K562 (cell line): ENCODE data around the gene LRRC19. TPM values are rescaled to one million over a fixed set of nuclear protein-coding genes. Genes with fewer than 3 reads are reported as not detected.

ENCODE experiments used
- ATAC-seq: fragments of 200-7000 bp; cut with Tn5 transposase; 3 replicates; pipeline ENCODE4 v1.9.1; 2020; ENCODE audit warnings: moderate library complexity
- BruUV-seq: library from RNA; stranded (reverse); fragments of 400-500 nt; replicated peaks from 2 replicates; lab custom pipeline; 2021; lab: Mats Ljungman, UMichigan
- CTCF ChIA-PET: fragments of 300-600 bp; formaldehyde crosslinking; extraction: SDS; loops from one replicate; lab custom pipeline; 2021; ENCODE audit warnings: low intra/inter-chr PET ratio; lab: Yijun Ruan, JAX
- POLR2A ChIA-PET: fragments of 300-600, 350-650 bp; sonication (Branson Sonifier 250); formaldehyde crosslinking; extraction: SDS; loops from one replicate; lab custom pipeline; 2021; ENCODE audit warnings: antibody characterized with exemption, inconsistent platforms; lab: Yijun Ruan, JAX
- DNase-seq, 4 experiments: peaks; one replicate each; pipeline versions ENCODE4 v3.0.0 to v3.0.0-alpha.2; 2011 to 2018; ENCODE audit warnings: low spot score in 3 of 4, mixed read lengths in 3 of 4; ENCODE audit errors: extremely low read depth in 1 of 4
- FAIRE-seq: peaks from 2 replicates; lab custom pipeline; 2011; peaks lifted over from hg19 to GRCh38; lab: Jason Lieb, UNC
- H2AFZ ChIP-seq: 2 replicates; pipeline ENCODE4 v1.6.0; 2011; ENCODE audit warnings: low read depth, low read length, control low read depth, inconsistent platforms
- H3K27ac ChIP-seq: fragments of 200-600 bp; 3 replicates; pipeline ENCODE4 v1.8.0; 2011; ENCODE audit warnings: low read depth, mild to moderate bottlenecking, control low read depth, inconsistent platforms, low read length, moderate library complexity, mixed read lengths; ENCODE audit errors: extremely low read depth
- H3K27me3 ChIP-seq, 2 experiments: fragments of 300-600 bp in 1 of 2; 2 replicates in 1 of 2; 3 replicates in 1 of 2; pipeline versions ENCODE4 v1.6.0 to v1.8.0; 2011; ENCODE audit warnings: inconsistent platforms in 2 of 2, low read length in 2 of 2, mild to moderate bottlenecking in 1 of 2, mixed read lengths in 1 of 2, moderate library complexity in 1 of 2; ENCODE audit not compliant: control insufficient read depth in 2 of 2, insufficient read depth in 2 of 2
- H3K36me3 ChIP-seq: fragments of 300-600 bp; 3 replicates; pipeline ENCODE4 v1.8.0; 2011; ENCODE audit warnings: mild to moderate bottlenecking, low read length, inconsistent platforms; ENCODE audit not compliant: control insufficient read depth, insufficient read depth
- H3K4me1 ChIP-seq, 2 experiments: fragments of 200-600 bp in 1 of 2; replicated peaks in 1 of 2; 2 replicates in 1 of 2; 3 replicates in 1 of 2; pipeline versions ENCODE4 v1.5.1 to v1.8.0; 2011; ENCODE audit warnings: inconsistent platforms in 2 of 2, low read length in 2 of 2, mild to moderate bottlenecking in 1 of 2, mixed read lengths in 1 of 2, moderate library complexity in 1 of 2; ENCODE audit not compliant: control insufficient read depth in 2 of 2, insufficient read depth in 2 of 2
- H3K4me2 ChIP-seq: 2 replicates; pipeline ENCODE4 v1.6.1; 2011; ENCODE audit warnings: low read length, control low read depth, inconsistent platforms, mixed read lengths; ENCODE audit not compliant: insufficient read depth
- H3K4me3 ChIP-seq: fragments of 200-600 bp; sonication (generic), shearing (Covaris generic); 2 replicates; pipeline ENCODE4 v1.5.1; 2016; ENCODE audit warnings: control low read depth, inconsistent platforms
- H3K79me2 ChIP-seq: fragments of 200-600 bp; 3 replicates; pipeline ENCODE4 v1.8.0; 2011; ENCODE audit warnings: low read length, inconsistent platforms; ENCODE audit not compliant: control insufficient read depth, insufficient read depth
- H3K9ac ChIP-seq, 2 experiments: 2 replicates each; pipeline versions ENCODE4 v1.6.0 to v1.6.1; 2011; ENCODE audit warnings: low read depth in 2 of 2, low read length in 2 of 2, control low read depth in 1 of 2, inconsistent platforms in 1 of 2, mild to moderate bottlenecking in 1 of 2, mixed read lengths in 1 of 2; ENCODE audit not compliant: insufficient read depth in 1 of 2
- H3K9me1 ChIP-seq: one replicate; pipeline ENCODE4 v1.6.0; 2011; ENCODE audit warnings: inconsistent platforms, mild to moderate bottlenecking, low read length, moderate library complexity; ENCODE audit not compliant: control insufficient read depth, insufficient read depth
- H3K9me3 ChIP-seq: replicated peaks from 2 replicates; pipeline ENCODE4 v1.5.1; 2011; ENCODE audit warnings: low read depth, low read length, inconsistent platforms; ENCODE audit not compliant: control insufficient read depth, insufficient read depth
- H4K20me1 ChIP-seq: replicated peaks from 2 replicates; pipeline ENCODE4 v1.6.1; 2011; ENCODE audit warnings: low read length, inconsistent platforms, mixed read lengths; ENCODE audit not compliant: control insufficient read depth, insufficient read depth
- BCOR ChIP-seq: fragments of 450-650 bp; IDR thresholded peaks from 2 replicates; pipeline ENCODE4 v1.6.1; 2016
- CSDE1 ChIP-seq, 2 experiments: fragments of 450-650 bp; IDR thresholded peaks; 2 replicates each; pipeline ENCODE4 v1.6.1; 2016; ENCODE audit warnings: mild to moderate bottlenecking in 1 of 2
- DMBX1 ChIP-seq: fragments of 250-450 bp; sonication (Bioruptor Pico); IDR thresholded peaks from 2 replicates; pipeline ENCODE4 v1.8.0; 2022; ENCODE audit warnings: inconsistent platforms, mild to moderate bottlenecking, moderate library complexity, borderline replicate concordance
- KDM1A ChIP-seq, 2 experiments: fragments of 450-650 bp; IDR thresholded peaks; 2 replicates each; pipeline ENCODE4 v1.6.1; 2016; ENCODE audit warnings: mild to moderate bottlenecking in 2 of 2
- NEUROD1 ChIP-seq: fragments of 150-350 bp; IDR thresholded peaks from 2 replicates; pipeline ENCODE4 v1.6.1; 2014; ENCODE audit warnings: borderline replicate concordance, low read length, low read depth; ENCODE audit not compliant: partially characterized antibody
- STAG1 ChIP-seq: sonication (generic); formaldehyde crosslinking; IDR thresholded peaks from 2 replicates; pipeline ENCODE4 v1.5.0; 2020; ENCODE audit warnings: missing genetic modification reagents, borderline replicate concordance
- ZNF280B ChIP-seq: fragments of 250-450 bp; sonication (Bioruptor Pico); IDR thresholded peaks from 2 replicates; pipeline ENCODE4 v1.5.1; 2021; ENCODE audit warnings: mild to moderate bottlenecking
- ZNF75A ChIP-seq: fragments of 450-650 bp; formaldehyde crosslinking; IDR thresholded peaks from 2 replicates; pipeline ENCODE4 v1.4.0; 2020; ENCODE audit warnings: mild to moderate bottlenecking
- WGBS: fragments of 100-300 bp; shearing (Covaris generic); methylation state at CpG from one replicate; pipeline ENCODE4 v1.1.6; 2016; ENCODE audit warnings: low coverage, mixed read lengths; ENCODE audit not compliant: insufficient coverage; ENCODE audit errors: missing lambda C conversion rate; 5-methylcytosine and 5-hydroxymethylcytosine counted together
- in situ Hi-C: fragments of 300-500 bp; cut with MboI; formaldehyde crosslinking; loops from 4 replicates; pipeline ENCODE4 v1.15.0; 2018; ENCODE audit warnings: inconsistent platforms, mixed read lengths
- intact Hi-C: fragments of 100-400 bp; cut with micrococcal nuclease; formaldehyde crosslinking; loops from 2 replicates; pipeline ENCODE4 v1.14.2; 2022
- polyA plus RNA-seq, 8 experiments: library from polyadenylated mRNA; depleted of rRNA in 4 of 8; stranded (reverse) in 5 of 8; unstranded in 3 of 8; fragments of >200 nt; fragmentation: Nextera tagmentation in 2 of 8; fragmentation: Illumina TruSeq in 1 of 8; extraction: Ambion mirVana in 2 of 8; extraction: Trizol in 1 of 8; gene quantifications; 2 replicates each; pipeline versions ENCODE4 v1.2.1 to v1.2.3, GENCODE V29; 2011 to 2014; ENCODE audit warnings: inconsistent platforms in 1 of 8, missing spikeins in 1 of 8
- total RNA-seq, 7 experiments: library from RNA; depleted of rRNA in 6 of 7; stranded (reverse); fragments of >200 nt in 6 of 7; fragmentation: Illumina TruSeq in 2 of 7; extraction: Trizol in 2 of 7; gene quantifications; 2 replicates each; pipeline versions ENCODE4 v1.2.1 to v1.2.3, GENCODE V29; 2011 to 2021; ENCODE audit warnings: low replicate concordance in 1 of 7
- TF ChIP-seq, protein P1 (sequence below), 2 experiments: fragments of 450-650 bp; formaldehyde crosslinking in 1 of 2; IDR thresholded peaks; 2 replicates each; pipeline versions ENCODE4 v1.4.0 to v1.6.1; 2014 to 2020; ENCODE audit warnings: mild to moderate bottlenecking in 2 of 2, borderline replicate concordance in 1 of 2, low read depth in 1 of 2
- TF ChIP-seq, protein P2 (sequence below): fragments of 200-800 bp; sonication (Bioruptor generic); IDR thresholded peaks from 2 replicates; pipeline ENCODE4 v1.6.1; 2017; ENCODE audit warnings: missing genetic modification characterization, missing compliant biosample characterization

The LRRC19 gene
- total and polyA plus RNA-seq, 9 of the 15 experiments (the other 6 are each of a cell fraction or from before 2014, with no cell fraction given) = not detected

DNA sequence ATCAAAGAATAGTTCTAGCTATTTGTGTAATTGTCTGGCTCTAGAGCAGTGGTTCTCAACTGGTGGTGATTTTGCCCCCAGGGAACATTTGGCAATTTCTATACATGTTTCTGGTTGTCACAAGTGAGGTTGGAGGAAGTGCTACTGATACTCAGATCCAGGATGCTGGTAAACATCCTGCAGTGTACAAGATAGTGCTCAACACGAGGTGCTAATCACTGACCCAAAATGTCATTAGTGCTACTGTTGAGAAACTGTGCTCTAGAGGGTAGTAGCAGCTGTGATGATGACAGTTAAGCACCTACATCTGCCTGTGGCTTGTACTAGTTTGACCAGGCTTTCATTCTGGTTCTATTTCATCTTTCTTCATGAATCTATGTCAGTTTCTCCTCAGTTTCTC is 22.1 kb downstream of the LRRC19 start:
- H3K9me1 ChIP-seq = no peaks in the 10 kb centered on the region
- no peak overlapping the region for H3K4me3 ChIP-seq
- in situ Hi-C loops (no loop called here), intact Hi-C loops (no loop called here)
- WGBS = 0% methylated on average over 1 of the region's 1 CpG
- DNase-seq (no peak), FAIRE-seq (no peak), ATAC-seq (no peak)
- H3K79me2 ChIP-seq = no peaks in the 10 kb centered on the region
- no peak overlapping the region for H2AFZ ChIP-seq
- no peak overlapping the region for H3K9ac ChIP-seq
- BruUV-seq = no TSS peak
- ChIA-PET POLR2A (no interaction called here), CTCF (interaction anchor here (0.6 kb wide), 1 partner anchor 150 kb away, joined by 3 read pairs; no protein-coding TSS in a partner anchor)
- no peaks in the 10 kb centered on the region for H4K20me1 ChIP-seq
- H3K27ac ChIP-seq = no peak overlapping the region
- no peaks in the 10 kb centered on the region for H3K36me3 ChIP-seq
- no peaks in the 10 kb centered on the region for H3K4me1 ChIP-seq
- no peaks in the 10 kb centered on the region for H3K9me3 ChIP-seq
- H3K4me2 ChIP-seq = no peak overlapping the region
- H3K27me3 ChIP-seq = no peaks in the 10 kb centered on the region
- no peak for TF ChIP-seq KDM1A (IDR thresholded peaks at IDR 0.05)
- TF ChIP-seq NEUROD1 = no peak
- TF ChIP-seq DMBX1 (CRISPR knock-in tag) = no peak
- TF ChIP-seq STAG1 (CRISPR knock-in tag) = no peak
- TF ChIP-seq, protein P1, sequence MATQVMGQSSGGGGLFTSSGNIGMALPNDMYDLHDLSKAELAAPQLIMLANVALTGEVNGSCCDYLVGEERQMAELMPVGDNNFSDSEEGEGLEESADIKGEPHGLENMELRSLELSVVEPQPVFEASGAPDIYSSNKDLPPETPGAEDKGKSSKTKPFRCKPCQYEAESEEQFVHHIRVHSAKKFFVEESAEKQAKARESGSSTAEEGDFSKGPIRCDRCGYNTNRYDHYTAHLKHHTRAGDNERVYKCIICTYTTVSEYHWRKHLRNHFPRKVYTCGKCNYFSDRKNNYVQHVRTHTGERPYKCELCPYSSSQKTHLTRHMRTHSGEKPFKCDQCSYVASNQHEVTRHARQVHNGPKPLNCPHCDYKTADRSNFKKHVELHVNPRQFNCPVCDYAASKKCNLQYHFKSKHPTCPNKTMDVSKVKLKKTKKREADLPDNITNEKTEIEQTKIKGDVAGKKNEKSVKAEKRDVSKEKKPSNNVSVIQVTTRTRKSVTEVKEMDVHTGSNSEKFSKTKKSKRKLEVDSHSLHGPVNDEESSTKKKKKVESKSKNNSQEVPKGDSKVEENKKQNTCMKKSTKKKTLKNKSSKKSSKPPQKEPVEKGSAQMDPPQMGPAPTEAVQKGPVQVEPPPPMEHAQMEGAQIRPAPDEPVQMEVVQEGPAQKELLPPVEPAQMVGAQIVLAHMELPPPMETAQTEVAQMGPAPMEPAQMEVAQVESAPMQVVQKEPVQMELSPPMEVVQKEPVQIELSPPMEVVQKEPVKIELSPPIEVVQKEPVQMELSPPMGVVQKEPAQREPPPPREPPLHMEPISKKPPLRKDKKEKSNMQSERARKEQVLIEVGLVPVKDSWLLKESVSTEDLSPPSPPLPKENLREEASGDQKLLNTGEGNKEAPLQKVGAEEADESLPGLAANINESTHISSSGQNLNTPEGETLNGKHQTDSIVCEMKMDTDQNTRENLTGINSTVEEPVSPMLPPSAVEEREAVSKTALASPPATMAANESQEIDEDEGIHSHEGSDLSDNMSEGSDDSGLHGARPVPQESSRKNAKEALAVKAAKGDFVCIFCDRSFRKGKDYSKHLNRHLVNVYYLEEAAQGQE (IDR thresholded peaks at IDR 0.05; ENCODE audit: borderline replicate concordance) = no peak
- TF ChIP-seq, protein P1 (CRISPR knock-in tag; IDR thresholded peaks at IDR 0.05; ENCODE audit: low read depth) = no peak
- no peak for TF ChIP-seq ZNF75A (CRISPR knock-in tag)
- TF ChIP-seq ZNF280B (CRISPR knock-in tag) = no peak
- TF ChIP-seq, protein P2, sequence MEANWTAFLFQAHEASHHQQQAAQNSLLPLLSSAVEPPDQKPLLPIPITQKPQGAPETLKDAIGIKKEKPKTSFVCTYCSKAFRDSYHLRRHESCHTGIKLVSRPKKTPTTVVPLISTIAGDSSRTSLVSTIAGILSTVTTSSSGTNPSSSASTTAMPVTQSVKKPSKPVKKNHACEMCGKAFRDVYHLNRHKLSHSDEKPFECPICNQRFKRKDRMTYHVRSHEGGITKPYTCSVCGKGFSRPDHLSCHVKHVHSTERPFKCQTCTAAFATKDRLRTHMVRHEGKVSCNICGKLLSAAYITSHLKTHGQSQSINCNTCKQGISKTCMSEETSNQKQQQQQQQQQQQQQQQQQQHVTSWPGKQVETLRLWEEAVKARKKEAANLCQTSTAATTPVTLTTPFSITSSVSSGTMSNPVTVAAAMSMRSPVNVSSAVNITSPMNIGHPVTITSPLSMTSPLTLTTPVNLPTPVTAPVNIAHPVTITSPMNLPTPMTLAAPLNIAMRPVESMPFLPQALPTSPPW (CRISPR knock-in tag) = no peak
- no peak for TF ChIP-seq CSDE1 (IDR thresholded peaks at IDR 0.05)
- TF ChIP-seq BCOR = no peak
